GM12874 (cell line): Measurements from ENCODE around the gene SACM1L.

ENCODE experiments used
- TF ChIP-seq, protein P1 (sequence below): IDR thresholded peaks from 2 replicates; pipeline ENCODE4 v1.5.1; 2011; ENCODE audit warnings: low read depth, mild to moderate bottlenecking, control low read depth, low read length, moderate library complexity; ENCODE audit not compliant: insufficient read depth

The SACM1L gene

GRCh38 chr3:45688194-45688881 lies 858 bp upstream of the SACM1L start:
- TF ChIP-seq, protein P1, sequence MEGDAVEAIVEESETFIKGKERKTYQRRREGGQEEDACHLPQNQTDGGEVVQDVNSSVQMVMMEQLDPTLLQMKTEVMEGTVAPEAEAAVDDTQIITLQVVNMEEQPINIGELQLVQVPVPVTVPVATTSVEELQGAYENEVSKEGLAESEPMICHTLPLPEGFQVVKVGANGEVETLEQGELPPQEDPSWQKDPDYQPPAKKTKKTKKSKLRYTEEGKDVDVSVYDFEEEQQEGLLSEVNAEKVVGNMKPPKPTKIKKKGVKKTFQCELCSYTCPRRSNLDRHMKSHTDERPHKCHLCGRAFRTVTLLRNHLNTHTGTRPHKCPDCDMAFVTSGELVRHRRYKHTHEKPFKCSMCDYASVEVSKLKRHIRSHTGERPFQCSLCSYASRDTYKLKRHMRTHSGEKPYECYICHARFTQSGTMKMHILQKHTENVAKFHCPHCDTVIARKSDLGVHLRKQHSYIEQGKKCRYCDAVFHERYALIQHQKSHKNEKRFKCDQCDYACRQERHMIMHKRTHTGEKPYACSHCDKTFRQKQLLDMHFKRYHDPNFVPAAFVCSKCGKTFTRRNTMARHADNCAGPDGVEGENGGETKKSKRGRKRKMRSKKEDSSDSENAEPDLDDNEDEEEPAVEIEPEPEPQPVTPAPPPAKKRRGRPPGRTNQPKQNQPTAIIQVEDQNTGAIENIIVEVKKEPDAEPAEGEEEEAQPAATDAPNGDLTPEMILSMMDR: no peak

GRCh38 chr3:45689787-45690145 lies 570 bp downstream of the SACM1L start:
- TF ChIP-seq, protein P1: no peak

DNA sequence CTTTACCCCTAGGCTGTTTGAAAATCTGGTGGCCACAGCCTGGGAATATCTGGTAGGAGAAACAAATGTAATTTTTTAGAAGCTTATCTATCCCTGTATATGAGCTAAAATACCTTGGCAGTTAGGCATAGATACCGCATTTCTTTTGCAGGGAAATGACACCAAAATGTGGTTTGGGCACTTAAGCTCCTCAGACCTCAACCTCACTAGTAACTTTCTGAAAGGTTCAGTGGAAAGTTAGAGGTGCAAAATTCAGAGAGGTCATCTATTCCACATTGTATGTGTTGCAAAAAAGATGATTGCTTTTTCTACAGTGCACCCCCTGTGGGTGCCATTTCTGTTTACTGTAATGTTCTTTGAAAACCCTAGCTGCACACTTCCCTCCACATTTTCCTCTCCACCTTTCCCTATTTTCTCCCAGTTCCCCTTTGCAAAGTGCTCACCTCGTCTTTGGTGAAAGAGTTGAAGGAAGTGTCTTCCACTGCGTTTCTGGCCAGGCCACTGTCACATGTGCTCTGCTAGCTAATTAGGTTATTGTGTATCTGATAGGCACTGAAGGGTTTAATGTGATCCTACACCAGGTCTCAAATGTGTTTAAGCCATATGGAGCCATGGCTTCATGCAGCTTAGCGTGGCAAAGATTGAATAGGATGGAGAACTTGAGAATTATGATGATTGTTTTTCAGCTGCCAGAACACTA lies 1.3 kb downstream of the SACM1L start:
- TF ChIP-seq, protein P1: no peak

DNA sequence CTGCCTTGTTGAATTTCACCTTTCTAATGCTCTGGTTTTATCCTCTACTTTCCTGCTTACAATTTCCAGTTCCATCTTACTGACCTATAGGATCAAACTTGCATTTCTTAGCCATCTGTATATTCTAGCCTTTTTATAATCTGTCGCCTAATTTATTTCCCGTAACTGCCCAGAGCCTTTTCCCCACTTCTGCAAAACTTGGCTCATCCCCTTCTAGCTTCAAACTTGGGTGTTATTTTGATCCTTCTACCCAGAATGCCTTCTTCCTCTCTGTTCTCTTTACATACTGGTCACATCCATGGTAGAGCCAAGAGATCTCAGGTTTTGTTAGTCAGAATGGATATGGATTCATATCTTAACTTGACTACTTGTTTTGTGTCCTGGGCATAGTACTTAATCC lies 2.6 kb downstream of the SACM1L start:
- TF ChIP-seq, protein P1: no peak

DNA sequence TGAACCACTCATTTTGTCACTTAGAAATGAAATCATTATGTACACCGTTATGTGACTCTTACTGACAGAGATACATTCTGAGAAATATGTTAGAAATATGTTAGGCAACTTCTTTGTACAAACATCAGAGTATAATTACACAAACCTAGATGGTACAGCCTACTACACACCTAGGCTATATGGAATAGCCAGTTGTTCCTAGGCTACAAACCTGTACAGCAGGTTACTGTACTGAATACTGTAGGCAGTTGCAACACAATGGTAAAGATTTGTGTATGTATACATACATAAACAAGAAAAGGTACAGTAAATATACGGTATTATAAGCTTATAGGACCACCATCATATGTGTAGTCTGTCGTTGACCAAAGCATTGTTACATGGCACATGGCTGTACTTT lies 3.7 kb downstream of the SACM1L start:
- TF ChIP-seq, protein P1: no peak

GRCh38 chr3:45693941-45694521 lies 4.8 kb downstream of the SACM1L start:
- TF ChIP-seq, protein P1: no peak

DNA sequence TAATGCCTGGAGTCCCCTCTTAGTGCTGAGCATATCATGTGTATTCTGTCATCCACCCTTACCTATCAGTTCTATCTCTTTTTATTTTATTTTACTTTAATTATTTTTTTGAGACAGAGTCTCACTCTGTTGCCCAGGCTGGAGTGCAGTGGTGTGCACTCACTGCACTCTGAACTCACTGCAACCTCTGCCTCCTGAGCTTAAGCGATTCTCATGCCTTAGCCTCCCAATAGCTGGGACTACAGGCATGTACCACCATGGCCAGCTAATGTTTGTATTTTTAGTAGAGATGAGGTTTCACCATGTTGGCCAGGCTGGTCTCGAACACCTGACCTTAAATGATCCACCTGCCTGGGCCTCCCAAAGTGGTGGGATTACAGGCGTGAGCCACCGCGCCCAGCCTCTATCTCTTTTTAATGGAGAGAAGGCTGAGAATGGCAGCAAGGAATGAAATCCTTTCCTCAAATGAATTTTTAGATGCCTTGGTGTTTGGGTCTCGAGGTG lies 11.4 kb downstream of the SACM1L start:
- TF ChIP-seq, protein P1: no peak
